Placental epithelial cell (primary cell): ENCODE measurements around the gene SECTM1. TPM values are rescaled to one million over a fixed set of nuclear protein-coding genes. Genes with fewer than 3 reads are reported as not detected.

Experiments used
- total RNA-seq: library from RNA; depleted of rRNA; stranded (reverse); fragments of >200 nt; gene quantifications from 2 replicates; pipeline ENCODE4 v1.2.3, GENCODE V29; 2012

SECTM1 gene
- total RNA-seq: 0.65 and 11.0 TPM in 2 replicates

DNA sequence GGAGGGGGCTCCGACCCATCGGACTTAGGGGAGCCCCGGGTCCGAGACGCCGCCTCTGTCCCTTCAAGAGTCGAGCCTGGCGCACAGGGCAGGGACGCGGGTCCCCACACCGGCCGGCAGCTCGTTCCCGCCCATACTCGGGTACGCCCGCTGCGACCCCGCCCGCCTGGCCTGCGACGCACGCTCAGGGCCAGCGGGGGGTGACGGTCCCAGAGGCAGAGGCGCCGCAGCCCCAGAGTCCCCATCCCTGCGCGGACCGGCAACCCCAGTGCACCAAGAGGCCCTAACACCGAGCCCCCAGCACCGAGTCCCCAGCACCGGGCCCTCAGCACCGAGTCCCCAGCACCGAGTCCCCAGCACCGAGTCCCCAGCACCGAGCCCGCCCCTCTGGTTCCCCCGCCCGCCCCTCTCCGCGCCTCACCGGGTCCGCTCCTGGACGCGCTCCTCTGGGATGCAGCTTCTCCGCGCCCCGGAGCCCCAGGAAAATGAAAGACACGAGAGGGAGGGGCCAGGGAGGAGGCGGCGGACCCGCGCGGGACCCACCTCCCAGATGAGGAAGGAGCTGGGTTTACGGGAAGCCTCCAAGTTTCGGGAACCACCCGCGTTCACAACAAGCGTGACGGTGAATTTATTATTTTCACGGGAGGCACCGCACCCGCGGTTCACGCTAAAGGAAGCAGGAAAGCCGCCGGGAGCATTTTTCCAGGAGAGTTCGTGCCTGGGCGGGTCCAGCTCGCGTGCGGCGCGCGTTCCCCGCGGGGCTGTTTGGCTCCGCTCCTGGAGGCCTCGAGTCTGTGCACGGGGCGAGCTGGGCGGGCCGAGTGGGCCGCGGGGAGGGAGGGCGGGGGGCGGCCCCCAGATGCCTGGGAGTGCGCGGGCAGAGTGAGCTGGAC is at the start of gene SECTM1:
TSS of gene SECTM1 (minus strand) at position 488 of the 893 bp plus-strand sequence. CDS start 6,526 bp downstream, outside the sequence.

GRCh38 chr17:82371333-82372248 is 38.0 kb upstream of the SECTM1 start, which contains the start of gene UTS2R:
Gene UTS2R (plus strand): TSS chr17:82371765. CDS start chr17:82374325, 2,560 bp downstream.

DNA sequence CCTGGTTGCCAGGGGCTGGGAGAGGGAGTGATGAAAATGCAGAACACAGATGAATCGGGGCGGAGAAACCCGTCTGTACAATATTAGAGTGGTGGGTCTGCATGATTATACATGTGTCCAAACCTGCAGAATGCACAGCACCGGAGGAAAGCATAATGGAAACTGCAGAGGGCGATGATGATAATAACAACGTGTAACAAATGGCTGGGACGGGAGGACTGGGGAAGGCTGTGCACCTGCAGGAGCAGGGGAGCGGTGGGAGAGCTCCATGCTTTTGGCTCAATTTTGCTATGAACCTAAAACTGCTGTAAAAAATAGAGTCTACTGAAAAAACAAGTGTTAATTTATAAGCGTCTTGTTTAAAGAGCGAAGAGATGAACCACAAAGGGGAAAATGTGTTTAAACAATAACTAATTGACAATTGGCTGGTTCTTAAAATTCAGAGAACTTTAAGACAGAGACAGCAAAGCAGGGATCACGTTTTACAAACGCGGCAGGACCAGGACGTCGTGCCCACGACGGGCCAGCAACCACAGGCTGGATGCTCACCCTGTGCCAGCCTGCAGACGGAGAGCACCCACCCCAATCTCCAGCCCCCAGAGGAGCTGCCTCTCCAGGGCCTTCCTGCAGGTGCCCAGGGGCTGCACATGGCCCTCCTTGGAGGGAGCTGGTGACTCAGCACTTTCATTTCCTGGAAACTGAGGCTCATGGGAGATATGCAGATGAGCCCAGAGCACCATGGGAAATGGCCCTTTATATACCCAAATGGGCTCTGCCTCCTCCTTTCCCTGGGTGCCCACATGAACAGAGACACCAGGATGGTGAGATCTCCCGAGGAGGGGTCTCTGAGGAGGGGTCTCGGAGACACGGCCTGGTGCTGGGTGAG is 25.1 kb upstream of the SECTM1 start, which contains the start of gene TEX19:
TSS of gene TEX19 (plus strand) at position 783 of the 886 bp plus-strand sequence. CDS start 2,904 bp downstream, outside the sequence.

DNA sequence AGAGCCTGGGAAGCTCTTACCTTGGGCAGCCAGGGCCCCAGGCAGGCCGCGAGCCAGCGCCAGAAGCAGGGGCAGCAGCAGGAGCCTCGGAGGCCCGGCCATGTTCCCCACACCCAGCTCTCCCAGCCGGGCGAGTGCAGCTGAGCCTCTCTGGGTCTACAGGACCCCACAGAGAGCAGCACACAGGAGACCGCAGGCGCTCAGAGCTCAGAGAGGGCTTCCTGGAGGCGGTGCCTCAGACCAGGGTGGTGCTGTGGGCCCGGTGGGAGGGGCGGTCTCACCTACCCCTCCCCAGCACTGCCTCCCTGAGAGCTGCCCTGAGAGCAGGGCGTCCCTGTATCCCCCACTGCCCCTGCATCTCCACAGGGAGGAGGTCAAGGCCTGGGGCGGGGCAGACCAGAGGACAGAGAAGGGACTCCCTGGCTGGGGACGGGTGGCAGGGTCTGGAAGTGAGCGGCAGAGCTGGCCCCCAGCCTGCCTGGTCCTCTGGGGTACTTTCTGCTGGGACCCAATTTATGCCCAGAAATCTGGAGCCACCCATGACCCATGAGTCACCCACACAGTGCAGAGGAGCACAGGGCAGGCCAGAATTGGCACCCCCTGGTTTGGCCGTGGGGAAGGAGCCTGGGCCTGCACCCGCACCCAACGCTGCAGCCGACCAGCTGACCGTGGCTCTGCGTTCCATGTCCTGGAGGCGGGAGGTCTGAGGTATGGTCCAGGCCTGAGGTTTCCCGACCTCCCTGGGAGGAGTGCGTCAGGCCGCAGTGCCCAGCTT is 16.0 kb downstream of the SECTM1 start, which contains the start of gene CD7:
TSS of gene CD7 (minus strand) at position 215 of the 775 bp plus-strand sequence. CDS start at position 102, 113 bp downstream.

GRCh38 chr17:82273327-82274133 is 60.0 kb downstream of the SECTM1 start, which contains the start of gene CSNK1D:
Gene CSNK1D (minus strand): TSS chr17:82273700. CDS start chr17:82273381, 319 bp downstream.

Other genes starting within 250 kb of the SECTM1 start
- 67.1 and 186 TPM in 2 replicates for gene FASN, start 235.5 kb downstream of the SECTM1 start, total RNA-seq
- 18.2 and 31.0 TPM in 2 replicates for gene CCDC57, start 120.9 kb downstream of the SECTM1 start, total RNA-seq
- 87.9 and 172 TPM in 2 replicates for gene SLC16A3, start 104.7 kb downstream of the SECTM1 start, total RNA-seq
- gene CSNK1D, start 60.1 kb downstream of the SECTM1 start, total RNA-seq: 51.4 and 65.6 TPM in 2 replicates
- gene CD7, start 16.2 kb downstream of the SECTM1 start, total RNA-seq: not detected in 2 replicates
- gene TEX19, start 25.5 kb upstream of the SECTM1 start, total RNA-seq: under 0.01 and 0.11 TPM in 2 replicates
- gene UTS2R, start 38.0 kb upstream of the SECTM1 start, total RNA-seq: not detected in 2 replicates
- 15.2 and 27.9 TPM in 2 replicates for gene HEXD, start 84.6 kb upstream of the SECTM1 start, total RNA-seq
- gene OGFOD3, start 84.8 kb upstream of the SECTM1 start, total RNA-seq: 38.5 and 39.5 TPM in 2 replicates
- 61.7 and 67.1 TPM in 2 replicates for gene CYBC1, start 117.0 kb upstream of the SECTM1 start, total RNA-seq
- 65.6 and 65.7 TPM in 2 replicates for gene NARF, start 125.0 kb upstream of the SECTM1 start, total RNA-seq
- 36.1 and 42.7 TPM in 2 replicates for gene FOXK2, start 186.0 kb upstream of the SECTM1 start, total RNA-seq